HG02623 (cell line): ENCODE results near the gene SHANK1.
"Not testable (repeated sequence)": the region's sequence is repeated elsewhere in the genome, so short reads cannot be mapped to it uniquely, and the experiment has no call there.

Source experiments
- ATAC-seq: cut with Tn5 transposase; IDR thresholded peaks from one replicate; pipeline ENCODE4 v1.9.1; 2021; ENCODE audit warnings: moderate library complexity; ENCODE audit not compliant: unreplicated experiment

Gene SHANK1

GRCh38 chr19:50640368-50640767, 79.2 kb downstream of the SHANK1 start:
- ATAC-seq = no peak

GRCh38 chr19:50639121-50640112, 80.2 kb downstream of the SHANK1 start, which contains the start of gene SYT3:
Gene SYT3, minus strand, starts transcription at chr19:50639881. Its CDS starts 2,470 bp downstream, at chr19:50637411.
- ATAC-seq = no peak

- ATAC-seq = no peak
Observed at GRCh38 chr19:50638600-50638999, 81.0 kb downstream of the SHANK1 start.

GRCh38 chr19:50636317-50637085, 83.1 kb downstream of the SHANK1 start:
- no peak for ATAC-seq

- ATAC-seq = no peak
Observed at GRCh38 chr19:50633973-50634372, 85.6 kb downstream of the SHANK1 start.

- no peak for ATAC-seq
Observed at GRCh38 chr19:50633359-50633758, 86.2 kb downstream of the SHANK1 start.

DNA sequence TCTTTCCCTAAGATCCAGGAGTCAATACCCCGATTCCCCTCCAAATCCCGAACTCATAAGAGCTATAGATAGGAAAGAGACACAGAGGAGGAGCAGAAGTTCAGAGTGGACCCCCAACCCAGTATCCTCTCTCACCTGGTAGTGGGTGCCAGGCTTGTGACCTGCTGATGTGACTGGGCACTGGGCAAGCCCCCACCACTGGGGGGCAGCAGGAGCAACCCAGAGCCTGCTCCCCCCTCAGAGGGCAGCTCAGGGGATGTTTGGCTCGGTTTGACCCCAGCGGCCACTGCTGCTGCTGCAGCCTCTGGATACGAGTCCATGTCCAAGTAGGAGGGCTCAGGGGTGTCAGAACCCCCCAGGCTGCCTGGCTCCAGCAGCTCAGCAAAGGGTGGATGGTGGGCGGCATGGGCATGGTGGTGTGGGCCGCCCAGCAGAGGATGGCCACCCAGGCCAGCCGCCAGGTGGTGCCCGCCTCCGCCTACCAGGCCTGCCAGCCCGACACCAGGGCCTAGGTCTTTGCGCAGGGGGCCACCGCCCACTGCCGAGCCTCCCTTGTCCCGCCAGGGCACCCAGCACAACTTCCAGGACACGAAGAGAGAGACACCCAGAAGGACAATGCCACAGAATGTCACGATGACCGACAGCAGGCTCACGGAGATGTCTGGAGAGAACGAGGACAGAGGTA, 87.3 kb downstream of the SHANK1 start:
- ATAC-seq = no peak

GRCh38 chr19:50629801-50630200, 89.8 kb downstream of the SHANK1 start:
- no peak for ATAC-seq

DNA sequence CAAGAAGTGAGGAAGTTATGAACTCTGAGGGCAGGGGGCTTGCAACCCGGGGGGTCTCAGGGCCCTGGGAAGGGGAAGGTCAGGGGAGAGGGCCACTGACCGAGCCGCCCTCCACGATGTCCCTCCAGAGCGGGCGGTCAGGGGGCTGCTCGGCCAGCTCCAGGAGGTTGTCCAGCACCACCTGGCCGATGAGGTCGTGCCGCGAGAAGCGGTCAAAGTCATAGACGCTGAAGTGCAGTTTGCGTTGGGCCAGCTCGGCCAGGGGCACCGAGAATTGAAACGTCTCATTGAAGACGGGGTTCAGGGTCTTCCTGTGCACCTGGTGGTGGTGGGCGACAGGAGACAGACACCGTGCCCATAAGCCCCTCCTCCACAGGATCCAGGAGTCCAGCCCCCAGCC, 90.4 kb downstream of the SHANK1 start:
- no peak for ATAC-seq

DNA sequence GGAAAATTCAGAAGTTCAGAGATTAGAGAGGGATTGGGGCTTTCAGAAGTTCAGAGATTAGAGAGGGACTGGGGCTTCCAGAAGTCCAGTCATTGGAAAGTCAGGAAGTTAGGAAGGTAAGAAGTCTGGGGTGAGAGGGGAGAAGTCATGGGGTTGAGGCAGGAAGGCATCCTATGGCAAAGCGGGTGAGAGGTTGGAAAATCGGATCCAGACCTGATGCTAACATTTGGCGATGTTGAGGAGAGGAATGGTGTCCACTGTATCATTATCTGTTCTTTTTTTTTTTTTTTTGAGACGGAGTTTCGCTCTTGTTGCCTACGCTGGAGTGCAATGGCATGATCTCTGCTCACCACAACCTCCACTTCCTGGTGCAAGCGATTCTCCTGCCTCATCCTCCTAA, 91.1 kb downstream of the SHANK1 start:
- ATAC-seq = no peak

DNA sequence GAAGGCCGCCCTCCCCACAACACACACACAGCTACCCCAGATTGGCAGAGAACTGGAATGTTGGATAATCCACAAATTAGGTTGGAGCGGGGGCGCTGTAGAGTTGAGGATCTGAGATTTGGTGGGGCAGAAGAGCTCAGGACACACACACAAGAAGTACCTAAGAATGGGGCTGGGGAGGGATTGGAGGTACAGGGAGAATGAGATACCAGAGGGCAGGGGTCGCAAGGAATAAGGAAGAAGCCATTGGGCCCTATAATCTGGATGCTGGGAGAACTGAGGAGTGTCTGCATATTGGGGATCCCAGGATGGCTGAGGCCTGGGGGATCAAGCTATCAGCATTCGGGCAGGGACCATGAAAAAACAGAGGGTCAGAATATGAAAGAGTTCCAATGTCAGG, 91.5 kb downstream of the SHANK1 start:
- ATAC-seq = no peak

GRCh38 chr19:50626795-50627194, 92.8 kb downstream of the SHANK1 start:
- no peak for ATAC-seq

GRCh38 chr19:50626011-50626410, 93.6 kb downstream of the SHANK1 start:
- ATAC-seq = no peak

GRCh38 chr19:50624949-50625600, 94.5 kb downstream of the SHANK1 start:
- ATAC-seq = no peak

DNA sequence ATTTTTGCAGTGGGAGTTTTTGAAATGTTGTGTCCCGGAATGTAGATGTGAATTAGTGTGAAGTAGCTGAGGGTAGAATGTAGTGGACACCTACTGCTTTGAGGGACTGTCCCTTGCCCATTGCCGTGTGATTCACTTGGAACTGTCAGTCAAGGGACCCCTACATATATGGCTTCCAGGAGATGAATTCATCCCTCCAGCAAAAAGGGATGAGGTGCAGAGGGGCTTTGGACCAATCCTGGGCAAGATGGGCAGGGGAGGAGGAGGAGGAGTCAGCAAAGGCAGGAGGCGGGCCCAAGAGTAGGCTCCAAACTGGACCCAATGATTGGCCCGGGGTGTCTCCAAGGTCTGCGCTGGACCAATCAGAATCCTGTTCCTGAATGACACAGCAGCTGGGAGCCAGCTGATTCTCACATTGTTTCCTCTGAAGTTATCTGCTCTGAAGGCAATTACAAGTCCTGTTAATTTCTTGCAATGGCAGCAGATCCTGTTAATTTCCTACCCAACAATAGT, 99.2 kb downstream of the SHANK1 start:
- ATAC-seq = not testable (repeated sequence)

GRCh38 chr19:50619184-50619583, 100.4 kb downstream of the SHANK1 start:
- not testable (repeated sequence) for ATAC-seq

DNA sequence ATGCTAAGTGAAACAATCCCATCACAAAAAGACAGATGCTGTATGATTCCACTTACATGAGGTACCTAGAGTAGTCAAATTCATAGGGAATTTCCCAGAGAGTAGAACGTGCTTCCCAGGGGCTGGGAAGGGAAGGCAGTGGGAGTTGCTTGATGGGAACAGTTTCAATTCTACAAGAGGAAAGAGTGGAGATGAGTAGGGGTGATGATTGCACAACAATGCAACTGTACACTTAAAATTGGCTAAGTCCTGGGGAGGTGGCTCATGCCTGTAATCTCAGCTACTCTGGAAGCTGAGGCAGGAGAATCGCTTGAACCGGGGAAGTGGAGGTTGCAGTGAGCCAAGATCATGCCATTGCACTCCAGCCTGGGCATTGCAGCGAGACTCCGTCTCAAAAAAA, 101.2 kb downstream of the SHANK1 start:
- ATAC-seq = not testable (repeated sequence)

DNA sequence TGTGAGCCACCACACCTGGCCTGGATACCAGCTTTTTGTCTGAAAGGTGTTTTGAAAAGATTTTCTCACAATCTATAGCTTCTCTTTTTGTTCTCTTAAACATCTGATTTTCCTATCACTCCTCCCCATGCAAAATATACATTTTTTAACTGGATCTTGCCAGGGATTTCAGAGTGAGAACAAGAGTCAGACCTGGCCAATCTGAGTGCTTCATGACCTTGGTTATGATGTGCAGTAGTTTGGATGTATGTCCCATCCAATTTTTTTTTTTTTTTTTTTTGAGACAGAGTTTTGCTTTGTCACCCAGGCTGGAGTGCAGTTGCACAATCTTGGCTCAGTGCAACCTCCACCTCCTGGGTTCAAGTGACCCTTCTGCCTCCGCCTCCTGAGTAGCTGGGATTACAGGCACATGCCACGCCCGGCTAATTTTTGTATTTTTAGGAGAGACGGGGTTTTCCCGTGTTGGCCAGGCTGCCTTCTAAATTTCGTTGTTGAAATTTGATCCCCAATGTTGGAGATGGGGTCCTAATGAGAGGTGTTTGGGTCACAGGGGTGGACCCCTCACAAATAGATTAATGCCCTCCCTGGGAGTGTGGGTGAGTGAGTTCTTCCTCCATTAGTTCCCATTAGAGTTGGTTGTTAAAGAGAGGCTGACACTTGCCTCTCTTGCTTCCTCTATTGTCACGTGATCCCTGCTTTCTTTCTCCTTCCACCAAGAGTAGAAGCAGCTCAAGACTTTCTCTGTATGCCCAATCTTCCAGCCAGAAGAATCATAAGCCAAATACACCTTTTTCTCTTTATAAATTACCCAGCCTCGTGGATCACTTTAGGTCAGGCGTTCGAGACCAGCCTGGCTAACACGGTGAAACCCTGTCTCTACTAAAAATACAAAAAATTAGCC, 106.8 kb downstream of the SHANK1 start:
- not testable (repeated sequence) for ATAC-seq
